HepG2 (cell line): Measurements from ENCODE around the gene CENPE. TPM values are rescaled to one million over a fixed set of nuclear protein-coding genes. Genes with fewer than 3 reads are reported as not detected.
A peak's percentile ranks its signal among the peaks of the same experiment; 100 is the strongest.

Experiments used
- ATAC-seq: fragments of 200-7000 bp; cut with Tn5 transposase; 3 replicates; pipeline ENCODE4 v1.9.1; 2020; ENCODE audit warnings: mild to moderate bottlenecking, moderate library complexity
- BruUV-seq: library from RNA; stranded (reverse); fragments of 400-500 nt; replicated peaks from 2 replicates; lab custom pipeline; 2021; lab: Mats Ljungman, UMichigan
- CTCF ChIA-PET: fragments of 300-600 bp; formaldehyde crosslinking; extraction: SDS; loops from one replicate; lab custom pipeline; 2021; ENCODE audit warnings: low total read pairs, inconsistent platforms, low intra/inter-chr PET ratio; lab: Yijun Ruan, JAX
- POLR2A ChIA-PET: fragments of 350-600 bp; sonication (Branson Sonifier 250); formaldehyde crosslinking; loops from one replicate; lab custom pipeline; 2020; ENCODE audit warnings: antibody characterized with exemption, inconsistent platforms; lab: Yijun Ruan, JAX
- DNase-seq: peaks from one replicate; pipeline ENCODE4 v3.0.0-alpha.2; 2015; ENCODE audit warnings: low spot score
- FAIRE-seq: peaks from 3 replicates; lab custom pipeline; 2011; peaks lifted over from hg19 to GRCh38; lab: Jason Lieb, UNC
- H2AFZ ChIP-seq: one replicate; pipeline ENCODE4 v1.6.1; 2011; ENCODE audit warnings: low read length, inconsistent platforms
- H3K27ac ChIP-seq: fragments of 300-600 bp; 3 replicates; pipeline ENCODE4 v1.8.0; 2011; ENCODE audit warnings: mixed run types, mild to moderate bottlenecking, mixed read lengths, low read length, inconsistent platforms; ENCODE audit not compliant: insufficient read depth; ENCODE audit errors: extremely low read length
- H3K27me3 ChIP-seq, 2 experiments: fragments of 200-600 bp in 1 of 2; 2 replicates in 1 of 2; 3 replicates in 1 of 2; pipeline versions ENCODE4 v1.6.0 to v1.8.0; 2011; ENCODE audit warnings: low read length in 2 of 2, mild to moderate bottlenecking in 2 of 2, moderate library complexity in 2 of 2, inconsistent platforms in 1 of 2; ENCODE audit not compliant: insufficient read depth in 2 of 2, control insufficient read depth in 1 of 2
- H3K36me3 ChIP-seq, 2 experiments: fragments of 200-600 bp in 1 of 2; replicated peaks in 1 of 2; 2 replicates in 1 of 2; 3 replicates in 1 of 2; pipeline versions ENCODE4 v1.5.1 to v1.8.0; 2011; ENCODE audit warnings: low read length in 2 of 2, inconsistent platforms in 1 of 2; ENCODE audit not compliant: insufficient read depth in 2 of 2, control insufficient read depth in 1 of 2
- H3K4me1 ChIP-seq: 2 replicates; pipeline ENCODE4 v1.5.1; 2012; ENCODE audit warnings: low read length, inconsistent platforms; ENCODE audit not compliant: insufficient read depth
- H3K4me2 ChIP-seq: 2 replicates; pipeline ENCODE4 v1.6.0; 2011; ENCODE audit warnings: low read depth, low read length, inconsistent platforms
- H3K4me3 ChIP-seq, 3 experiments: fragments of 200-600 bp in 1 of 3; sonication (generic), shearing (Covaris generic) in 1 of 3; replicated peaks in 1 of 3; 2 replicates each; pipeline ENCODE4 v1.5.1; 2011 to 2016; ENCODE audit warnings: low read length in 3 of 3, inconsistent platforms in 2 of 3, low read depth in 2 of 3, mild to moderate bottlenecking in 2 of 3, control low read depth in 1 of 3, mixed read lengths in 1 of 3; ENCODE audit not compliant: insufficient read depth in 1 of 3
- H3K79me2 ChIP-seq: one replicate; pipeline ENCODE4 v1.6.1; 2011; ENCODE audit warnings: low read length, inconsistent platforms; ENCODE audit not compliant: insufficient read depth
- H3K9ac ChIP-seq: 2 replicates; pipeline ENCODE4 v1.6.0; 2011; ENCODE audit warnings: mild to moderate bottlenecking, low read depth, low read length, inconsistent platforms; ENCODE audit not compliant: insufficient read depth
- H3K9me3 ChIP-seq: 2 replicates; pipeline ENCODE4 v1.5.1; 2012; ENCODE audit warnings: mild to moderate bottlenecking, low read length
- H4K20me1 ChIP-seq: 2 replicates; pipeline ENCODE4 v1.6.0; 2011; ENCODE audit warnings: inconsistent platforms, mild to moderate bottlenecking, low read length, moderate library complexity; ENCODE audit not compliant: insufficient read depth
- ATF7 ChIP-seq, 2 experiments: fragments of 450-650 bp in 1 of 2; sonication (generic) in 1 of 2; formaldehyde crosslinking in 1 of 2; IDR thresholded peaks; 2 replicates each; pipeline versions ENCODE4 v1.4.0 to v1.6.1; 2016 to 2020; ENCODE audit warnings: antibody characterized with exemption in 1 of 2, mild to moderate bottlenecking in 1 of 2, missing genetic modification reagents in 1 of 2
- CCAR2 ChIP-seq: fragments of 200-400 bp; formaldehyde crosslinking; optimal IDR thresholded peaks from 2 replicates; pipeline ENCODE3; 2018; ENCODE audit warnings: low read depth, mild to moderate bottlenecking, low read length, moderate library complexity
- ZNF160 ChIP-seq: sonication (generic); formaldehyde crosslinking; IDR thresholded peaks from 2 replicates; pipeline ENCODE4 v1.8.0; 2022; ENCODE audit warnings: mild to moderate bottlenecking, inconsistent platforms, missing genetic modification reagents
- ZSCAN25 ChIP-seq: sonication (generic); formaldehyde crosslinking; IDR thresholded peaks from 2 replicates; pipeline ENCODE4 v1.8.0; 2022; ENCODE audit warnings: mild to moderate bottlenecking, missing genetic modification reagents
- ZSCAN29 ChIP-seq: sonication (generic); formaldehyde crosslinking; conservative IDR thresholded peaks from 2 replicates; pipeline ENCODE4 v1.4.0; 2020; ENCODE audit warnings: mild to moderate bottlenecking, missing genetic modification reagents
- WGBS: methylation state at CpG from one replicate; pipeline ENCODE4 v1.1.6; 2017; ENCODE audit warnings: low lambda C conversion rate; 5-methylcytosine and 5-hydroxymethylcytosine counted together
- in situ Hi-C: cut with HindIII; loops from 2 replicates; pipeline ENCODE4 v1.10.0; 2017; ENCODE audit warnings: low pct_unique_long_range_greater_than_20kb; ENCODE audit not compliant: extremely low pct_ligation_motif_present
- intact Hi-C: fragments of 100-400 bp; cut with micrococcal nuclease; formaldehyde crosslinking; loops from one replicate; pipeline ENCODE4 v1.10.0; 2022; ENCODE audit not compliant: unreplicated experiment
- polyA plus RNA-seq, 8 experiments: library from polyadenylated mRNA; depleted of rRNA in 3 of 8; stranded (reverse) in 7 of 8; unstranded in 1 of 8; fragments of >200 nt; fragmentation: Illumina TruSeq in 4 of 8; extraction: Trizol in 4 of 8; gene quantifications; 2 replicates each; pipeline versions ENCODE4 v1.2.1 to v1.2.3, GENCODE V29; 2011 to 2016; ENCODE audit warnings: low read depth in 4 of 8, missing spikeins in 1 of 8, mixed read lengths in 1 of 8; ENCODE audit not compliant: insufficient read depth in 1 of 8
- total RNA-seq, 5 experiments: library from RNA; depleted of rRNA; stranded (reverse); fragments of >200 nt; fragmentation: Illumina TruSeq; extraction: Trizol; gene quantifications; 2 replicates each; pipeline ENCODE4 v1.2.3, GENCODE V29; 2016; ENCODE audit warnings: low read depth in 1 of 5

CENPE gene
- total and polyA plus RNA-seq, 2 of the 13 experiments (the other 11 are each of a cell fraction or from before 2014, with no cell fraction given) = 2.1 to 19.8 TPM

GRCh38 chr4:103168993-103169392 lies 29.1 kb downstream of the CENPE start:
- ChIA-PET POLR2A (no interaction called here), CTCF (no interaction called here)
- no TSS peak for BruUV-seq
- no peak for DNase-seq
- no peaks in the 10 kb centered on the region for H3K9me3 ChIP-seq
- intact Hi-C loops (no loop called here), in situ Hi-C loops (no loop called here)
- no peaks in the 10 kb centered on the region for H3K79me2 ChIP-seq
- H3K4me2 ChIP-seq = no peak overlapping the region
- TF ChIP-seq ZSCAN25 (CRISPR knock-in tag) = no peak
- TF ChIP-seq ZNF160 (CRISPR knock-in tag) = peak; percentile 99
- no peak for TF ChIP-seq CCAR2
- H3K4me1 ChIP-seq = no peaks in the 10 kb centered on the region
- WGBS = 100% methylated on average over 1 of the region's 1 CpG
- H3K36me3 ChIP-seq = peaks cover 0 to 24% of the 10 kb centered on the region in 2 experiments; a peak in 4 of 5 replicates
- H3K4me3 ChIP-seq = no peak overlapping the region
- no peaks in the 10 kb centered on the region for H4K20me1 ChIP-seq
- H3K27me3 ChIP-seq = no peaks in the 10 kb centered on the region
- H3K27ac ChIP-seq = no peak overlapping the region
- no peak for ATAC-seq
- H2AFZ ChIP-seq = no peak overlapping the region
- no peak for FAIRE-seq
- no peak overlapping the region for H3K9ac ChIP-seq

- no peak for TF ChIP-seq ZSCAN29 (CRISPR knock-in tag)
- peak; percentile 87 for TF ChIP-seq ATF7 (IDR thresholded peaks at IDR 0.05)
- TF ChIP-seq ATF7 (CRISPR knock-in tag; IDR thresholded peaks at IDR 0.05) = no peak
- TF ChIP-seq, all 625 proteins: peak for 1
- POLR2A ChIA-PET = no interaction called here
- no TSS peak for BruUV-seq
- no peaks in the 10 kb centered on the region for H3K4me1 ChIP-seq
- H3K4me2 ChIP-seq = no peak overlapping the region
- 88% methylated on average over 2 of the region's 2 CpGs for WGBS
- CTCF ChIA-PET = no interaction called here
- in situ Hi-C loops (no loop called here), intact Hi-C loops (no loop called here)
- no peaks in the 10 kb centered on the region for H3K27me3 ChIP-seq
- no peaks in the 10 kb centered on the region for H4K20me1 ChIP-seq
- H3K4me3 ChIP-seq = no peak overlapping the region
- DNase-seq (no peak), ATAC-seq (no peak), FAIRE-seq (no peak)
- H2AFZ ChIP-seq = no peak overlapping the region
- peaks cover 2 to 11% of the 10 kb centered on the region in 2 experiments; a peak in 3 of 5 replicates for H3K36me3 ChIP-seq
- H3K27ac ChIP-seq = no peak overlapping the region
- no peaks in the 10 kb centered on the region for H3K9me3 ChIP-seq
- no peak overlapping the region for H3K9ac ChIP-seq
- H3K79me2 ChIP-seq = no peaks in the 10 kb centered on the region
Observed at GRCh38 chr4:103162176-103162575, 36.0 kb downstream of the CENPE start.
